ENCODE measurements around the gene SERPINA3.
"Not testable (repeated sequence)": the region's sequence is repeated elsewhere in the genome, so short reads cannot be mapped to it uniquely, and the experiment has no call there.

The SERPINA3 gene

DNA sequence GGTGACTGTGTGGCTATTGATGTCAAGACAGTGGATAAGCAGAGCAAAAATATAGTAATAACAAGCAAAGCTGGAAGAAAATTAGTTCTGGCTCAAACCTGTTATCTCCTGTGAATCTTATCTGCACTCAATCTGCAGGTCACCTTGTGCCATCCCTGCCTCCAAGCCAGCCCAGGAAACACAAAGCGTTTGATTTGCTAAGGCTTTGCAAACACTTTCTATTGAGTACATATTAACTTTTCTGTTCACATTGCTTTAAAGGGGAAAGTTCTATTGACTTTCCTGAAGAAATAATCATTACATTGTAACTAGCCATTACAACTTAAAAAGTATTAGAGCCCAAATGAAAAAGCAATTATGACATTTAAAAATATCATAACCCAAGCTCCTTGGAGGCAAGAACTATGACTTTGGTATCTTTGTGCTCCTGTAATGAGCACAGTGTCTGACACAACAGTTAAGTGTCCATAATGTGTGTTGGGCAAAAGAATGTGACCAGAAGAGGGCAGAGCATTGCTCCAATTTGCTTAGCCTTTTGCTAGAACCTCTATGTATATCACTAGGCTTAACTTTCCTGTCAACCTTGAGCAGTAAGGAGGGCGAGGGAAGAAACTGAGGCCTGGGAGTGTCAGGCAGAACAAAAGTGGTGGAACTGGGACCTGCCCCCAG is 24.7 kb downstream of the SERPINA3 start:
- no peak for DNase-seq

DNA sequence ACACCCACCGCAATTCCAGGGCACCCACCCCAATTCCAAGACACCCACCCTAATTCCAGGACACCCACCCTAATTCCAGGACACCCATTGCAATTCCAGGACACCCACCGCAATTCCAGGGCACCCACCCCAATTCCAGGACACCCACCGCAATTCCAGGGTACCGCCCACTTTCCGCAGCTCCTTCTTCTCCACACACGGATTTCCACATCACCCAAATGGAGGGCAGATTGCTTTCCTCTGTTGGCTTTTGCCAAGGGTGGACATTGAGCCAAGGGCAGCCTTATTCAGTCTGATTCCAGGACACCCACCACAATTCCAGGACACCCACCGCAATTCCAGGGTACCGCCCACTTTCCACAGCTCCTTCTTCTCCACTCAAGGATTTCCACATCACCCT is 25.6 kb downstream of the SERPINA3 start:
- DNase-seq = not testable (repeated sequence)

DNA sequence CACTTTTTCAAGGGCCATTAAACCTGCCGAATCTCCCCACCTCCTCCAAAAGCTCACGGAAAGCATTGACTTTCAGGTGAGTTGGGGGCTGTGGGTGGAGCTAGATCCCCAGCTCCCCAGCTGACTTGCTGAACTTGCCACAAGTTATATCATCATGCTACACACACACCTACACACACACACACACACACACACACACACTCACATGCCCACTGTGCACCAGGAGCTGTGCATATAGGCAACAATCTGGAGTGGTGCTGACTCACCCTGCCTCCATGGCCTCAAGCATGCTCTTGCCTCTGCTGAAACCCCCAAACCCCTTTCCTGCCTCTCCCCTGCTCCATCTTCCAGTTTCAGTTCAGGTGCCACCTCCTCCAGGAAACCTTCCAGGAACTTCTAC is 26.1 kb downstream of the SERPINA3 start:
- DNase-seq = no peak

DNA sequence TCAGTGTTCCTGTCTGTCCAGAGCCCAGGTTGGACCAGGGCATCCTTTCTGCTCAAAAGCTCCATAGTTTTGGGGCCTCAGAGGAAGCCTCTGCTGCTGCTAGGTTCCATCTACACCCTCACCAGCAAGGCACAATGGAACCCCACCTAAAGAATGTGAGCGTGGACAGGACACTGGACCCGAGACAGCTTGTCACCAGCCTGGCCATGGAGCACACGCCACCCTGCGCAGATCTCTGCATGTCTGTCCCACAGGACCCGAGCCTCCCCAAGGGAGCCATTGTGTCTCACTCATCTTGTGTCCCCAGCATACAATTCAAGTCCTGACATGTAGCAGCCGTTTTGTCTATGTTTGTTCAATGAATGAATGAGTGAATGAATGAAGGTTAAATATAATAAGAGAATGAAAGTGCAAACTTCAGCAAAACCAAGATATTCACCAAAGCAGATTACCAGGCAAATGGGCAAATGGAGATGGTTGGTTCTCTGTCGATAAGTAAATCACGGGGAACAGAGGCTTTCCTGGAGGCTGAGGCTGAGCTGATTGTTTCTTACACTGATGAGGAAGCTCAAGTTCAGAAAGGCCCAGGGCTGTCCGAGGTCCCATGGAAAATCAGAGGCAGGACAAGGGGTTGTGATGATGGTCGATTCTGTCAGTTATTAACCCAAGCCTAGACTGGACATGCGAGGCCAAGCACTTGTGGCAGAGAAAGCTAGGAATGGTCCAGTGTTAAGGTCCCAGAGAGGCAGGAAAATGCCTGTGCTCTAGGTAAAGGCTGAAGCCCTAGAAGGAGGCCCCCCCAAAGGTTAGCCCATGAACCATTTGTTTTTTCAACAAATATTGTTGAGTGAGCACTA is 27.0 kb downstream of the SERPINA3 start:
- DNase-seq = no peak

DNA sequence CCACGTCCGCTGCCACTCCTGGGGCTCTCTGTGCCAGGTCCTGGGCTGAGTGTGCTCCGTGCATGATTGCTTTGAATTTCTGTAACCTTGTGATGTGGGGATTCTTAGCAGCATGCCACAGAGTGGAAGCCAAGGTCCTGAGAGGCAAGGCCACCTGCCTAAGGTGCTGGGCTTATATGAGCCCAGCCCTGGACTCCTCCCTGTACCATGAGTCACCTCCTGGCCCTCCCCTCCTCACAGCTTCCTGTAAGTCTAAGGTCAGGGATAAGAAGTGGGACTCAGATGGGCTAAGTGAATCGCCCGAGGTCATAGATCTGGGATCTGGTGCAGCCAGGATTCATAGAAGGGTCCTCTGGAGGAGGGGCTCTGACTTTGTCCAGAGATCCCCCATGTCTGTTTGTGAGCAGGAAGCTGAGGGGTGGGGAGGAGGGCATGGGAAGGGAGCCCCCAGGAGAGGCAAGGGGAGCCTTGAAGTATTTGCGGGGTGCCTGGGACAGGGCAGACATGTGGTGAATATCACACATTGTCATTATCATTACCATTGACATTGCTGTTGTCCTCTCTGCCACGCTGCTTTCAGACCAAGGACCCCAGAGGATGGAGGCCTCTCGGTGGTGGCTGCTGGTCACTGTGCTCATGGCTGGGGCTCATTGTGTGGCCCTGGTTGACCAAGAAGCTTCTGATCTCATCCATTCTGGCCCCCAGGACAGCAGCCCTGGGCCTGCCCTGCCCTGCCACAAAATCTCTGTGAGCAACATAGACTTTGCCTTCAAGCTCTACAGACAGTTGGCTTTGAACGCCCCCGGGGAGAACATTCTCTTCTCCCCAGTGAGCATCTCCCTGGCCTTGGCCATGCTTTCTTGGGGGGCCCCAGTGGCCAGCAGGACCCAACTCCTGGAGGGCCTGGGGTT is 28.8 kb downstream of the SERPINA3 start:
- DNase-seq = no peak

DNA sequence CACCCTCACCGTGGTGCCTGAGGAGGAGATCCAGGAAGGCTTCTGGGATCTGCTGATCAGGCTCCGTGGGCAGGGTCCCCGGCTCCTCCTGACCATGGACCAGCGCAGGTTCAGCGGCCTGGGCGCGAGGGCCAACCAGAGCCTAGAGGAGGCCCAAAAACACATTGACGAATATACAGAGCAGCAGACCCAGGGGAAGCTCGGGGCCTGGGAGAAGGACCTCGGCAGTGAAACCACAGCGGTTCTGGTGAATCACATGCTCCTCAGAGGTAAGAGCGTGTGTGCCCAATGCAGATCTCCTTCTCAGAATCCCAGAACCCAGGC is 29.4 kb downstream of the SERPINA3 start:
- DNase-seq = no peak

DNA sequence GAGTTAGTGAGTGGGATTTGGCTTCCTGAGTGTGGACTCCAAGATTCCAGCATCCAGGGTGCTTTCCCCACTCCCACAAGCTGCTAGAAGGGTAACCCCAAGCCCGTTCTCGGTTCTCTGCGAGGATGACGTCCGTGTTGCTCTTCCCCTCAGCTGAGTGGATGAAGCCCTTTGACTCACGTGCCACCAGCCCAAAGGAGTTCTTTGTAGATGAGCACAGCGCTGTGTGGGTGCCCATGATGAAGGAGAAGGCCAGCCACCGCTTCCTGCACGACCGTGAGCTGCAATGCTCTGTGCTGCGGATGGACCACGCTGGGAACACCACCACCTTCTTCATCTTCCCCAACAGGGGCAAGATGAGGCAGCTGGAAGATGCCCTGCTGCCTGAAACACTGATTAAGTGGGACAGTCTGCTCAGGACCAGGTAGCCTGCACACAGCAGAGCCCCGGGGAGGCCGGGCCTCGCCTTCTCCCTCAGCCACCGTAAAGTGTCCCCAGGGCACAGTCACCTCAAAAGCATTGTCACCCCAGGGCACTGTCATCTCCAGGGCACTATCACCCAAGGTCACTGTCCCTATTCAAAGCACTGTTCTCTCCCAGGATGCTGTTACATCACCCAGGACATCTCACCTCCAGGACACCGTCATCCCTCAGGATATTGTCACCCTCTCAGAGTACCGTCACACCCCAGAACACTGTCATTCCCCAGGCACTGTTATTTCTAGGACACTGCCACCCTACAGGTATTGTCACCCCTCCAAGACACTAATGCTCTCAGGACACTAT is 31.3 kb downstream of the SERPINA3 start:
- no peak for DNase-seq

DNA sequence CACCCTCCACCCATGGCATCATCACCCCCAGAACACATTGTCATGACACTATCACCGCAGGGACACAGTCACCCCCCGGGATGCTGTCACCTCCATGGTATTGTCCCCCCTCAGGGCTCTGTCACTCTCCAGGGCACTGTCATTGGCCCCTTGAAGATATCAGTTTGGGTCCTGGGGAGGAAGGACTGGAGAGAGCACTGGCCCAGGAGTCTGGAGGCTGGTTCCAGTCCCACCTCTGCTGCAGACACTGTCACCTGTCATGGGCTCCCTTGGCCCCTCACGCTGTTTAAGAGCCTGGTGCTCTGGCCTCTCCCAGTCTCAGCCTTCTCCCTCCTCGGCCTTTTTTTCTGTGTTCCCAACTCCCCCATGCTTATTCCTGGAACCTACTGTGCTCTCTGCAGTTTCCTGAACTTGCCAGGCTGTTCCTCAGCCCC is 31.9 kb downstream of the SERPINA3 start:
- no peak for DNase-seq

DNA sequence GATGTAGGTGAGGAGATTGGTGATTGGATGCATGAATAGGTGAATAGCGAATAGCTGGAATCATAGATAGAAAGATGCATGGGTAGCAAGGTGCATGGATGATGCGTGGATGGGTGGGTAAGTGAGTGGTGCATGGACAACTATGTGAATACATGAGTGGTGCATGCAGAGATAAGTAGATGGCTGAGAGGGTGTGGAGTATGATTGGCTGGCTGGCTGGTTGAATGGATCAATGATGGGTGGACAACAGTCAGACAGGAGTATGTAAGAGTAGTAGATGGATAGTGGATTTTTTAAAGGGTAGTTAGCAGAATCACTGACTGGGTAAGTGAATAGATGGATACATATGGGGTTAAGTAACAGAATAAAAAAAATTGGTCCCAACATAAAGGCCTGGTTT is 33.9 kb downstream of the SERPINA3 start:
- no peak for DNase-seq

DNA sequence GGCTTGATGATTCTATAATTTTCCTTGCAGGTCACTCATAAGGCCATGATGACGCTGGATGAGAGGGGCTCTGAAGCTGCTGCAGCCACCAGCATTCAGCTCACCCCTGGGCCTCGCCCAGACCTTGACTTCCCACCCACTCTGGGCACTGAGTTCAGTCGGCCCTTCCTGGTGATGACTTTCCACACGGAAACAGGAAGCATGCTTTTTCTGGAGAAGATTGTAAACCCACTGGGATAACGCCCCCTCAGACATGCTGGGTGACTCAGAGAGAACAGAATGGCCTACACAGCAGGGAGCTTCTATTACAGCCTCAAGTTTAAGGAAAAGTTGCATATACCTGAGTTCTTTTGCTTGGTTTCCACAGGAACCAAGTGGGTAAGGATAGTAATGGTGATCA is 34.3 kb downstream of the SERPINA3 start:
- DNase-seq = no peak

DNA sequence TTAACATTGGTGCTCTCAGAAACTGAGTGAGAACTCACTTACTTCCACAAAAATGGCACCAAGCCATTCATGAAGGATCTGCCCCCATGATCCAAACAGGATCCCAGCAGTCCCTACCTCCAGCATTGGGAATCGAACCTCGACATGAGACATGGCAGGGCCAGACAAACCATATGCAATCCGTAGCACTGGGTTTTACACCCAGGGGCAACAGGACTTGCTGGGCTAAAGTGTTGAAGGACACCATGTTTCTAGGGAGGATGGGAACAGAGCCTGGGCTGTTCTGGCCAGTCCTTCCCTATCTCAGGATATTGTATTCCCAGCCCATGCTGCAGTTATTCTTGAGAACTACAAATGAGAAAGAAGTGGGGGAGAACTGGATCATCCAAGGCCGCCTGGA is 36.6 kb downstream of the SERPINA3 start:
- DNase-seq = no peak

DNA sequence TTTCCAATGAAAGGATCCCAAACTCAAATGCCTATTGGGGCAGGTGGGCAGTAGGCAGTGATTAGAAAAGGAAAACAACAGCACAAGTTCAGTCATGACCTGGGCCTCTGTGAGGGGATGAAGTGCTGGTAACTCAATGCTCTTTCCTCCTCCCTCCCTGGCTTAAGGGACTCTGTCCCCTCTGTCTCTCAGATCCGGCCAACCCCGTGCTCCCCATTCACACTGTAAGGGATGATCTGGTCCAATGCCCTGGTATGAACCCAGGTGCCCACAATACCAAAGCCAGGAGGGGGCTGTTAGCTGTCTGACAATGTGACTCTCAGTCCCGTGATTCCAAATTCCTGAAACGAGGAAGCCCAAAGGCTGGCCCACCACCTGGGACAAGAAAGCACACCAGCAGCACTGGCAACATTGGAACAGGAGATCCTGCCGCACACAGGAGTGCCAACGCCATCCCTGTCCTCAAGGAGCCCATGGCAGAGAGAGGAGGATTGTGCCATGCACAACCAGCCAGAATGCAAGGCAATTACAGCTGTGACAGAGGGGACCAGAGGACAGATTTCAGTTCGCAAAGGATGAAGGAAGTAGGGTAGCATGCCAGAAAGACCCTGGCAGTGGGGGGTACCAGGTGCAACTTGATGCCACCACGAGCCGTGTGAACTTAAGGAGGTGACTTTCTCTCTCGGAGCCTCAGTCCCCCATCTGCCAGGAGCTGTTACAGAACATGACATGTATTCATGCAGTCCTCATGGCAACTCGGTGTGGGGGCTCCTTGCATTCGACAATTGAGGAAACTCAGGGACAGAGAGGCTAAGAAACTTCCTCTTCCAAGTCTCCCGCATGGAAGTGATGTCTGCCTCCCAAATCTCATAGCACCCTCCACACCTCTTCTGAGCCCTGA is 37.6 kb downstream of the SERPINA3 start:
- DNase-seq = no peak

DNA sequence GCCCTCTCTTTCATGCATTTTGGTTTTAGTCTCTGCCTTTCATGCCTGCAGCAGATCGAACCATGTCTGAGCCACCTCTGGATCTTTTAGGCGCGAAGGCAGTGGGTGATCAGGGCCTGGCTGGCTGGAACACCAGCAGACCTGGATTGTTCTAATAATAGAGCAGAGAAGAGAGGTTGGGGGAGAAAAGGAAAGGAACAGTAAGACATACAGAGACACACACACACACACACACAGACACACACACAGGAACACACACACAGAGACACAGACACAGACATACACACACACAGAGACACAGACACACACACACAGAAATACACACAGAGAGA is 38.2 kb downstream of the SERPINA3 start:
- no peak for DNase-seq

DNA sequence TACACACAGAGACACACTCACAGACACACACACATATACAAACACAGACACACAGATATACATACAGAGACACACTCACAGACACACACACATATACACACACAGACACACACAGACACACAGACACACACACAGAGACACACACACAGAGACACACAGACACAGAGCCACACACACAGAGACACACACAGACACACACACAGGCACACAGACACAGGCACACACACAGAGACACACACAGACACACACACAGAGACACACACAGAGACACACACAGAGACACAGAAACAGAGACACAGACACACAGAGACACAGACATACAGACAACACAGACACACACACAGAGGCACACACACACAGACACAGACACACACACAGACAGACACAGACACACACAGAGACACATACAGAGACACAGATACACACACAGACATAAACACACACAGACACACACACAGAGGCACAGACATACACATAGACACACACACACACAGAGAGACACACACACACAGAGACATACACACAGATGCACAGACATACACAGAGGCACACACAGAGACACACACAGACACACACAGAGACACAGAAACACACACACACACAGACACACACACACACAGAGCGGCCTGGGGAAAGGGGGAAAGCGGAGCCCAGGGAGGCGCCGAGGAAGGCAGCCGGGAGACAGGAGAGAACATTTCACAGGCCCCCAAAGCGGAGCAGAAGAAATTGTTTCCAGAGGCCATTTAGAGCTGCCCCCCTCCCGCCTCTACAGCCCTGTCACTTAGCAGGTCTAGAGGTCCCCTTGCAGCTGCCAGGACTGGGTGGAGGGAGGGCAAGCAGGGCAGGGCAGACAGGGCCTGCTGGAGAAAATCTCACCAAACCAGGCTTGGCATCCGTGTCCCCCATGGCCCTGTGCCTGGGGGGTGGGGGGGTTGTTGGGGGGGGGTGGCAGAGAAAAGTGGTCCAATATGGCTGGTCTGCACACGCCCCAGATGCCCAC is 38.9 kb downstream of the SERPINA3 start:
- no peak for DNase-seq

DNA sequence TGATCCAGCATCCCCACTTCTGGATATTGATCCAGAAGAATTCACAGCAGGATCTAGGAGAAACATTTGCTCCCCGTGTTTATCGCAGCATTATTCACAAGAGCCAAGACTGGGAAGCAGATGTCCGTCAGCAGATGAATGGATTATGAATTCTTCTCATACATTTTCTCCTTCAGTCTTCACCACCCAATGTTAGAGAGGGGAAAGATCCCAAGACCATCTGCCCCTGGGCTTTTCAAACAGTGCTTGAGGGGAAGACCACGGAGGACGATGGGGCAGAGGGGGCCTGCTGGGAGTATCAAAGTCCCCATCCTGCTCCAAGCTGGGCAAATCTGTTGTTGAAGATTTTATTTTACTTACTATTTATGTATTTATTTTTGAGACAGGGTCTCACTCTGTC is 41.1 kb downstream of the SERPINA3 start:
- peak; percentile 75 for DNase-seq

DNA sequence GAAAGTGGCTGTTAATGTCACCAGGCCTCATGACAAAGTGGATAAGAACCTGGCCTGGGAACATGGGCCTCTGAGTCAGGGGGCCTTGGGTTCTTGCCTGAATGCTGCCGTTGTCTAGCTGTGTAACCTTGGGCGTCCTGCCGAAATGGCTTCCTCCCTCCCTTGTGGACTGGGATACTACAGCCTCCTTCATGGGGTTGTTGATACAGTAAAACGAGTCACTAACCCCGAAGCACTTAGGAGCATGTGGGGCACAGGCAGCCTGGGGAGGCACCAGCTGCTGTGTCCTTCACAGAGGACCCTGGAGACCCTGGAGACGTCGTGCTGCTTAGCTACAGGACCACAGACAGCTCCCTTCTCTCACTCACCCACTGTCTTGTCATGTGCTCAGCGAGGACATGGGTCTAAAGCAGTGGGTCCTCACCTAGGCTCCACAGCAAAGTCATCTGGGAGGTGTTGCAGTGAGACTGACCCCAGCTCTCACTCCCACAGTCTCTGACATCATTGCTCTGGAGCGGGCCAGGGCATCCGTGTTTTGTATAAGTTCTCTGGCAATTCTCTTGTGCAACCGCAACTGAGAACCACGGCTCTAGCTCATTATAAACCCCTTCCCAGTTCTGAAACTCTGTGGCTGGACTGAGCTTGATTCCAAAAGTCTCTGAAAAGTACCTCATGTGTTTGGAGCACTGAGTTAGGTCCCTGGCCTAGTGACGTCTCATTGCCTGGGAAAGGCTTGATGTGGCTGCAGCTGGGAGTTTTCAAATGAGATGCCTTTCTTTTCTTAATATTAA is 42.1 kb downstream of the SERPINA3 start:
- peak; percentile 72 for DNase-seq

DNA sequence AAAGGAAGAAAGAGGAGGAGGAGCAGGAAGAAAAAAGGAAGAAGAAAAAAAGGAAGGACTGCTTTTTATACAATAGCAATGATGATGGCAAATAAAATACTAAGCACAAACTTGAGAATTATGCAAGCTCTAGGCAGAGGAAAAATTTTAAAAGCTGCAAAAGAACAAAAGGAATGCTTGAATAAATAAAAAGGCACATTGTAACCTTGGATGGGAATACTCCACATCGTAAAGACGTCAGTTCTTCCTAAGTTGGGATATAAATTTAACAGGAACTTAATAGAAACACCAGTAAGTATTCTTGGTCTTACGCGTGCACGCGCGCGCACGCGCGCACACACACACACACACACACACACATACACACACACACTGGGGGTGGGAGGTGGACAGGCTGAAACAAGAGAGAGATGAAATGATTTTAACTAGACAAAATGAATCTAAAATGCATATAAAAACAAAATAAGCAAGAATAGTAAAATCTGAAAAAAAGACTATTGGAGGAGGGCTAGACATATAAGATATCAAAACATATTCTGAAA is 43.0 kb downstream of the SERPINA3 start:
- no peak for DNase-seq

DNA sequence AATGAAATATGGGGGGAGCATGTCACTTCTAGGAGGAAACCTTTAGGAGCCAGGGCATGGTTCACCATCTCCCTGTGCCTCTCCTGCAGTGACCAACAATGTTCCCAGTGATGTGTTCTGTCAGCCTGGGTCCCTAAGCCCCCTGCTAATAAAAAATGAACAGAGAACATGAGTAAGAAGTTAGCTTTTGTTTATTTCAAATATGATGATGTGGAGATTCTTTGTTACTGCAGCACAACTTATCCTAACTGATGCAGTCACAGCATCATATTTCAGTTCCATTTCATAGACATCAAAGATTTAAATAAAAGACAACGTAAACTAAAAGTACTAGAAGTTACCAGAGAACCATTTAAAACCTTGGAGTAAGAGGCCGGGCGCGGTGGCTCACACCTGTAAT is 43.9 kb downstream of the SERPINA3 start:
- DNase-seq = no peak

DNA sequence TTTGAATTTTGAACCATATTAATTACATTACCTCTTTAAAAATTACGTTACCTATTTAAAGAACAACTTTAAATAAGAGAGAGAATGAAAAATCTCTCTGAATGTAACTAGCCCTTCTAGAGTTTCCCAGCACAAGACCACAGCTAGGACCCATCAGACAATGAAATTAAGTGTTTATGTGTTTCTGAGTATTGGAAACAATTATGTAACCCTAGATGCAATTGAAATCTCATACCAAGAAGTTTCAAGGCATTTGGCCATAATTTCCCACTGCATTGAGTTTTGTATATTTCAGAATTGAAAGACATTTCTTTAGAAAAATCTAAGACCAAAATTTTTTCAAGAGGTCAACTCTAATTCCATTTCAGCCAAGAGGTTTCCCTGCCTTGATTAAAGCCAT is 47.1 kb downstream of the SERPINA3 start:
- no peak for DNase-seq

Measured in NCI-H524 treated with DMSO at 0.1 percent for 48 hours (cell line).